ENCODE results near the gene GGCT.

DNA sequence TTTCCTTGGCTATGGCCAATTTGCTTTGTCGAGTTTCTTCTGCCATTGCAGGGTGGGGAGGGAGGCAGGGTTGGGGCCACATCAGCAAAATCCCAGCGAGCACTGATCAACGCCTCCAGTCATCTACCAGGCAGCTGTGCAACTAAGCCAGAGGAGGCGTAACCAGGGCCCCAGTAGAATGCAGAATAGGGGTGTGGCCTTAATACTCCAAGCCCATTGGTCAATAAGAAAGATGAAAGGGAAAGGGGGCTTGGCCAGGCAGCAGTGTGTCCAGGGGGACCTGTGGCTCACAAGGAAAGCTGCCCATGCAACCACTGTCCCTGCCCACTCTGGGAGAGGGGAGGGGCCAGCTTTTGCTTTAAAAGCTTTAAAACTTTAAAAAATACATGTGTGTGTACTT lies 21.5 kb upstream of the GGCT start:
- TF ChIP-seq TAF1 (IDR thresholded peaks at IDR 0.05; ENCODE audit: borderline replicate concordance, low read depth, low read length) (no peak), POLR2AphosphoS5 (IDR thresholded peaks at IDR 0.05; ENCODE audit: low read depth, low read length) (no peak), POLR2A (IDR thresholded peaks at IDR 0.05; ENCODE audit: low read depth, low read length) (no peak)

Measured in GM12892 (cell line).